GM23248 (cell line): Measurements from ENCODE around the gene SLC10A3. TPM values are rescaled to one million over a fixed set of nuclear protein-coding genes. Genes with fewer than 3 reads are reported as not detected.

Experiments used
- DNase-seq: peaks from one replicate; pipeline ENCODE4 v3.0.0-alpha.2; 2015
- H2AFZ ChIP-seq: fragments of 200-600 bp; sonication (generic); 2 replicates; pipeline ENCODE4 v1.6.1; 2016; ENCODE audit warnings: antibody characterized with exemption
- H3F3A ChIP-seq: fragments of 200-600 bp; sonication (generic); 2 replicates; pipeline ENCODE4 v1.6.1; 2016; ENCODE audit warnings: mild to moderate bottlenecking, antibody characterized with exemption, mixed run types; ENCODE audit not compliant: insufficient read depth
- H3K27ac ChIP-seq: fragments of 200-600 bp; sonication (generic); 2 replicates; pipeline ENCODE4 v1.5.1; 2016; ENCODE audit warnings: mild to moderate bottlenecking
- H3K27me3 ChIP-seq: fragments of 200-600 bp; sonication (generic); replicated peaks from 2 replicates; pipeline ENCODE4 v1.6.1; 2016; ENCODE audit warnings: mild to moderate bottlenecking; ENCODE audit not compliant: insufficient read depth
- H3K36me3 ChIP-seq: fragments of 200-600 bp; sonication (generic); 2 replicates; pipeline ENCODE4 v1.6.1; 2016; ENCODE audit warnings: low read depth, mild to moderate bottlenecking
- H3K4me1 ChIP-seq: fragments of 200-600 bp; sonication (generic); 2 replicates; pipeline ENCODE4 v1.6.1; 2016; ENCODE audit warnings: mild to moderate bottlenecking; ENCODE audit not compliant: insufficient read depth
- H3K4me2 ChIP-seq: fragments of 200-600 bp; sonication (generic); one replicate; pipeline ENCODE4 v1.6.1; 2016; ENCODE audit warnings: mild to moderate bottlenecking; ENCODE audit not compliant: unreplicated experiment
- H3K4me3 ChIP-seq: fragments of 200-600 bp; sonication (generic); 2 replicates; pipeline ENCODE4 v1.5.1; 2016; ENCODE audit warnings: mild to moderate bottlenecking
- H3K79me2 ChIP-seq: fragments of 200-600 bp; sonication (generic); 2 replicates; pipeline ENCODE4 v1.6.1; 2016; ENCODE audit warnings: mild to moderate bottlenecking; ENCODE audit not compliant: insufficient read depth
- H3K9ac ChIP-seq: fragments of 200-600 bp; sonication (generic); 2 replicates; pipeline ENCODE4 v1.6.1; 2016; ENCODE audit warnings: mild to moderate bottlenecking
- H3K9me2 ChIP-seq: fragments of 200-600 bp; sonication (generic); 2 replicates; pipeline ENCODE4 v1.6.1; 2016; ENCODE audit warnings: mixed run types, mild to moderate bottlenecking, moderate library complexity; ENCODE audit not compliant: insufficient read depth
- H3K9me3 ChIP-seq: fragments of 200-600 bp; sonication (generic); one replicate; pipeline ENCODE4 v1.6.1; 2017; ENCODE audit warnings: low read depth
- H4K20me1 ChIP-seq: fragments of 200-600 bp; sonication (generic); 2 replicates; pipeline ENCODE4 v1.6.0; 2016; ENCODE audit not compliant: insufficient read depth
- EZH2 ChIP-seq: fragments of 200-600 bp; sonication (generic); IDR thresholded peaks from 2 replicates; pipeline ENCODE4 v1.6.1; 2018; ENCODE audit warnings: antibody characterized with exemption, mild to moderate bottlenecking; ENCODE audit not compliant: insufficient read depth, poor library complexity, severe bottlenecking
- EZH2phosphoT487 ChIP-seq: fragments of 200-600 bp; sonication (generic); IDR thresholded peaks from 2 replicates; pipeline ENCODE4 v1.6.1; 2018; ENCODE audit warnings: antibody characterized with exemption, moderate library complexity, mild to moderate bottlenecking, low read depth; ENCODE audit not compliant: insufficient read depth
- WGBS, 2 experiments: methylation state at CpG; one replicate each; pipeline ENCODE4 v1.1.6; 2015 to 2017; ENCODE audit warnings: low lambda C conversion rate in 2 of 2, low coverage in 1 of 2; ENCODE audit errors: missing lambda C conversion rate in 2 of 2; 5-methylcytosine and 5-hydroxymethylcytosine counted together
- in situ Hi-C: fragments of 300-500 bp; cut with MboI; formaldehyde crosslinking; loops from 2 replicates; pipeline ENCODE4 v1.15.0; 2020
- polyA plus RNA-seq: library from polyadenylated mRNA; unstranded; fragments of >200 nt; fragmentation: Nextera tagmentation; extraction: Ambion mirVana; gene quantifications from 2 replicates; pipeline ENCODE4 v1.2.1, GENCODE V29; 2016
- total RNA-seq: library from RNA; depleted of rRNA; stranded (reverse); fragments of >200 nt; shearing (Covaris generic); gene quantifications from 2 replicates; pipeline ENCODE4 v1.2.3, GENCODE V29; 2014

SLC10A3 gene
- total and polyA plus RNA-seq, 2 experiments from 2014 or later: 50.8 to 61.0 TPM

DNA sequence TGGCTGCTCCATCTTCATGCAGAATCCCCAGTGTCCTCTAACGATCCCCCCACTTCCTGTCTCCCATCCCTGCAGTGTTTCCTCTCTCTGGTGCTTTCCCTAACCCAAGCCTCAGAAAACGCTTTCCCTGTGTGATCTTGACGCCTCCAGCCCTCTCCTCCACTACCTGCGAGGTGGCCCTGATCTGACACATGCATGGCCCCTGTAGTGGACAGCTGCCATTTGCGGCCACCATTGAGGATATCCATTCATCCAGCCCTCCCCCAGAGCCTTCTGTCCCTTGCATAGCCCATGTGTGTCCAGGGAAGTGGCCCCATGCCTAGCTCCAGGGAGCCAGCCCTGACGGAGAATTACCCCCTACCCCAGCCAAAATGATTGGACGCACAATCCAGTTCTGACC, 7.1 kb downstream of the SLC10A3 start:
- Histone ChIP-seq H3K9ac (no peak overlapping the region), H3K4me1 (no peaks in the 10 kb centered on the region), H4K20me1 (no peaks in the 10 kb centered on the region), H3K27ac (no peak overlapping the region), H2AFZ (no peak overlapping the region), H3F3A (no peaks in the 10 kb centered on the region), H3K36me3 (no peaks in the 10 kb centered on the region), H3K79me2 (peaks cover 24% of the 10 kb centered on the region), H3K9me3 (no peaks in the 10 kb centered on the region), H3K9me2 (no peaks in the 10 kb centered on the region), H3K4me3 (no peak overlapping the region), H3K27me3 (no peaks in the 10 kb centered on the region), H3K4me2 (no peak overlapping the region)
- TF ChIP-seq EZH2: no peak
- TF ChIP-seq EZH2phosphoT487: no peak
- in situ Hi-C loops: no loop called here
- WGBS, 2 experiments: 85 to 89% methylated on average over 4 to 6 of the region's 7 CpGs
- no peak for DNase-seq

DNA sequence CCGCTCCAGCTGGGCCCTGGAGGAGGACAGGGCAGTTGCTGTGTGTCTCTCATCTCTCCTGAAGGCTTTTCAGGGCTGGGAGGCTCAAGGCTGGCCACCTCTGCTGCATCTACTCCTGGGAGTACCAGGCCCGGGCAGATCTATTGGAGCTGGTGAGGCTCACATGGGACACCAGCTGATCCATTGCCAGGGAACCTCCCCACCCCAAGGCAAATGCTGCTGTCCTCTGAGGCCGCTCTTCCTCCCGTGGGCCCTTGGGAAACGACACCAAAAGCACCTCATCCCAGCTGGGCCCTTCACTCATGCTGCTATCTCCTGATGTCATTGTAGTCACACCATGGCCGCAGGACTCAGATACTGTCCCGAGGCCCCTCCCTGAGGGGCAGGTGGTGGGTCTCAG, 7.6 kb downstream of the SLC10A3 start:
- no peak overlapping the region for H3K4me2 ChIP-seq
- TF ChIP-seq EZH2phosphoT487 (no peak), EZH2 (no peak)
- in situ Hi-C loops: no loop called here
- H3K27ac ChIP-seq: no peak overlapping the region
- H3K9ac ChIP-seq: no peak overlapping the region
- no peaks in the 10 kb centered on the region for H3K27me3 ChIP-seq
- no peaks in the 10 kb centered on the region for H3K9me3 ChIP-seq
- H3K36me3 ChIP-seq: no peaks in the 10 kb centered on the region
- peaks cover 18% of the 10 kb centered on the region for H3K79me2 ChIP-seq
- H3K4me3 ChIP-seq: no peak overlapping the region
- DNase-seq: no peak
- no peaks in the 10 kb centered on the region for H3K9me2 ChIP-seq
- H3K4me1 ChIP-seq: no peaks in the 10 kb centered on the region
- H3F3A ChIP-seq: peaks cover under 1% of the 10 kb centered on the region; the same call in 1 of the 2 replicates
- no peak overlapping the region for H2AFZ ChIP-seq
- no peaks in the 10 kb centered on the region for H4K20me1 ChIP-seq
- 28 to 71% methylated on average over 2 to 4 of the region's 7 CpGs for WGBS, 2 experiments

DNA sequence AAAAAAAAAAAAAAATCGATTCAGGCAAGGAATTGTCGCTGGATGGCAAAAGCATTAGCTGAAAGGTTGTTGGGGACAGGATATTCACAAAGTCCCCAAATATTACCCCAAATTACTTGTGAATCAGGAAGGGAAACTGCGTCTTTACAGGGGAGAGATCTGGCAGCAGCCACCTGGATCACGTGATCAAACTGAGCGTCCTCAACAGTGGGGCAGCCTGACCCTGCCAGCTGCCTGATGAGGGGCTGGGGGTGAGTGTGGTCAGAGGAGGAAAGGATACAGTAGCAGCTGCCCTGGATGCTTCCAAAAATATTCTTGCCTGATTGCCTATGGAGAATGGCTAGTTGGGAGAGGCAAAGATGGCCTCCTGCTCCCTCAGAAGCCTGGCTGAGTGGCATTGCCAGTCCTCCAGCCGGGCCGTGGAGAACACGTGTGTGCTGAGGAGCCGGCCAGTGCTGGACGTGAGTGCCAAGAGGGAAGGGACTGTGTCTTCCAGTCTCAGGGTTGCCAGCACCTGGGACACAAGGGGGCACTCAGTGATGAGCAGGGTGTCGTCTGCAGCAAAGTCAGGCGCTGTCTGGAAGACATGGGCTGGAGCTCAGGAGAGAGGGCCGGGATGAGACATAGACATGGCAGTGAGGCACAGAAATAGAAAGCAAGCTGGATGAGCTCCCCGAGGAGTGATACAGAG, 8.4 kb downstream of the SLC10A3 start:
- WGBS, 2 experiments: 35 to 39% methylated on average over 12 to 14 of the region's 14 CpGs
- in situ Hi-C loops: no loop called here
- H3K4me3 ChIP-seq: no peak overlapping the region
- H3K4me2 ChIP-seq: no peak overlapping the region
- TF ChIP-seq EZH2 (no peak), EZH2phosphoT487 (no peak)
- H3F3A ChIP-seq: peaks cover 8% of the 10 kb centered on the region; the same call in 1 of the 2 replicates
- H3K79me2 ChIP-seq: peaks cover 18% of the 10 kb centered on the region
- no peaks in the 10 kb centered on the region for H3K27me3 ChIP-seq
- no peak overlapping the region for H3K27ac ChIP-seq
- no peaks in the 10 kb centered on the region for H3K36me3 ChIP-seq
- no peaks in the 10 kb centered on the region for H3K9me2 ChIP-seq
- no peaks in the 10 kb centered on the region for H3K4me1 ChIP-seq
- H3K9me3 ChIP-seq: no peaks in the 10 kb centered on the region
- no peaks in the 10 kb centered on the region for H4K20me1 ChIP-seq
- 0 out of 2 replicates have a peak overlapping the region, but pooled peaks have one; percentile 24 for H2AFZ ChIP-seq
- no peak overlapping the region for H3K9ac ChIP-seq
- DNase-seq: no peak

DNA sequence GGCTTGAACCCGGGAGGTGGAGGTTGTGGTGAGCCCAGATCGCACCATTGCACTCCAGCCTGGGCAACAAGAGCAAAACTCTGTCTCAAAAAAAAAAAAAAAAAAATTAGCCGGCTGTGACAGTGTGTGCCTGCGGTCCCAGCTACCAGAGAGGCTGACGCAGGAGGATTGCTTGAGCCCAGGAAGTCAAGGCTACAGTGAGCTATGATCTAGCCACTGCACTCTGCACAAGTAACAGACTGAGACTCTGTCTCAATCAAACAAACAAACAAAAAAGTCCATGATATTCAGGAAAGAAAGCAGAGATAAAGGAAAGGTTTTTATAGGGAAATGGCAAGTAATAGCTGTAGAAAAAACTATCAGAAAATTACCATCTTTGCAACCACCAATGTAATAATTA, 9.2 kb downstream of the SLC10A3 start:
- Histone ChIP-seq H3K27me3 (no peaks in the 10 kb centered on the region), H3K9me2 (no peaks in the 10 kb centered on the region), H3K27ac (no peak overlapping the region), H3K4me1 (no peaks in the 10 kb centered on the region), H3K9me3 (no peaks in the 10 kb centered on the region), H3K9ac (no peak overlapping the region), H3F3A (peaks cover 8% of the 10 kb centered on the region; the same call in 1 of the 2 replicates), H3K4me2 (no peak overlapping the region), H4K20me1 (no peaks in the 10 kb centered on the region), H2AFZ (no peak overlapping the region), H3K79me2 (peaks cover 18% of the 10 kb centered on the region), H3K4me3 (no peak overlapping the region), H3K36me3 (no peaks in the 10 kb centered on the region)
- no peak for DNase-seq
- WGBS, 2 experiments: 73 to 82% methylated on average over 3 to 5 of the region's 5 CpGs
- in situ Hi-C loops: no loop called here
- TF ChIP-seq EZH2phosphoT487: no peak
- TF ChIP-seq EZH2: no peak
